GM18499 (cell line): Measurements from ENCODE around the gene ASMT.
"Not testable (repeated sequence)": the region's sequence is repeated elsewhere in the genome, so short reads cannot be mapped to it uniquely, and the experiment has no call there.

ENCODE experiments used
- ATAC-seq: cut with Tn5 transposase; IDR thresholded peaks from one replicate; pipeline ENCODE4 v1.9.1; 2021; ENCODE audit warnings: moderate number of reproducible peaks; ENCODE audit not compliant: insufficient read depth, unreplicated experiment

ASMT gene

DNA sequence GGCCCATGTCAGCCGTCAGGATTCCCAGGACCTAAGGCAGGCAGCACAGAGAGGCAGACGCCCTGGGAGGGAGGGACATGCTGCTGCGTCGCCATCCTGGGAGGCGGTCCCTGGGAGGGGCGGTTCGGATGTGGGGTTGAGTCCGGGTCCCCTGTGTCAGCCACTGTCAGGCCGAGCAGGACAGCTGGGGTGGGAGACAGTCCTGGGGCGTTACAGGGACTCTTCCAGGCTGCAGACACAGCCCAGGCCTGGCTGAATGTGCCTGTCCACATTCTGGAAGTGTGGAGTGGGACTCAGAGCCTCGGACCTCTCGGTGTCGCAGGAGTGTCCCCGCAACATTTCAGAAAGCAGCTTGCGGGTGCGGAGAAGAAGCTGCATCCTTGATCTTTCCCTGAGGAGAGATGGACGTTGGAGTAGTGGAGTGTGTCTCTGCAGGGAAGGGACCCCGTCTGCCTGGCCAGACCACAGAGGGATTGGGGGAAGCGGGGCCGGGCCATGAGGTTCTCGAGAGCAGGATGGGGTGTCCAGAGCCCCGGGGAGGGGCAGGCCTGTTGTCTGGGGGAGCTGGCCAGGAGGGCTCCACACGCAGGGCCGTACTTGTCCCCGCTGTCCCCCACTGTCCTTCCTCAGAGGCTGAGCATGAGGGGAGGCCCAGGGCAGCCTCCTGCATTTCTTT lies 17.4 kb upstream of the ASMT start:
- ATAC-seq, result no peak

DNA sequence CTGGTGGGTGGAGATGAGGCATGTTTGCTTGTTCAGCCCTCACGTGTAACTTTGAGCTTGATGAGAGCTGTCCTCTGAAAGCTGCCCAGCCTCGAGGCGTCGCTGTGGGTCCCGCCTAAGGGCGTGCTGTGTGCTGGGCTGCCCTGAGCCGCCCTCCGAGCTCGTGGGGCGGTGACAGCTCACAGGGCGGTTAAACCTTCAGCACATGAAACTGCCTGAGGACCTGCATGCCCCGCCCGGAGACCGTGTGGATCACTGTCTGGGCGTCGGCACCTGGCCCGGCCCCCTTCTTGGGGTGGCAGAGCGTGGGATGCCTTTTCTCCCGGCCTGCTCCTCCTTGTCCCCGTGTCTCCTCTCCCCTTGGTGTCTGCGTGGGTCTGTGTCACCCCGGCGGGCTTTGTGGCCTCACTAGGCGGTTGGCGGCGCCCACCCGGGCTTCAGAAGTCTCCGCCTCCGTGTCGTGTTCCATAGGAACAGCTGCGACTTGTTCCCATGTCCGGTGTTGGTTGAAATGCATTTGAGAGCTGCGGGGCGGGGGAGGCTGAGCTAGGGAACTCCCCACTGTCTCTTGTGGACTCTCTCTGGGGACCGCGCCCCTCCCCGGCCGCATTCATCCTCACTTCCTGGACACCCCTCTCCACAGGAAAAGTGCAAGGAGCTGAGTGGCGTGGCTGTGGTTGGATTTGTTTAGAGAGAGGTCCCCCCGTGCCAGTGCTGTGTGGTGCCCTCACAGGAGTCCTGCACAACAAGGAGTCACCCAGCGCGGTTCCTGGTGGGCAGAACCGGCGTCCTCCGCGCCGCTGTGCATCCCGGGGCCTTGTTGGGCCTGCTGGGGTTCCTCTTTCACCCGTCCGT lies 16.6 kb upstream of the ASMT start:
- ATAC-seq, result no peak

- no peak for ATAC-seq
Observed at GRCh38 chrX:1598876-1599790, 15.7 kb upstream of the ASMT start.

DNA sequence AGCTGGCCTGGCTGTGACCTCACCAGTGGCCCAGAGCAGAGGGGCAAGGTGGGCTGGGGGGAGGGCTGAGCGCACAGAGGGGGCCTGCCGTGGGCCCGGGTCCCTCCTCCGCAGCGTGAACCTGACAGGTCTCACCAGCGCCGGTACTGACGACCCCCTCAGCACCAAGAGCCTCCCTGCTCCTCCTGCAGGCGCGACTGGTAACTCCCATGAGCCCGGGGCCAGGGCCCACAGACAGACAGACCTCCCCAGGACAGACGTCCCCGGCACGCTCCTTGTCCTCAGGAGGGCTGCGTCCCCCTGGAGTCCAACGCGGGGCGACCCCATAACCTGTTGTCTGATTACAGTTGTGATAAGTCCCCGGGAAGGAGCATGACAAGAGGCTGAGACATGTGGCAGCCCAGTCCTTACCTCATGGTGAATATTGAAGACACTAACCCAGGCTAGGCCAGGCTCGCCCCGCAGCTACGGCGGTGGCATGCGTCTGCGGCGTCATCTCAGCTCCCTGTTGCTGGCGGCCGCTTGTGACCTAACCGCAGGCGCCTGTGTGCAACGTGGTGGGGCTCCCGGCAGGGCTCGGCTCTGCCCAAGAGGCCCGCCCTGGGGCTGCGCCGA lies 15.0 kb upstream of the ASMT start:
- no peak for ATAC-seq

DNA sequence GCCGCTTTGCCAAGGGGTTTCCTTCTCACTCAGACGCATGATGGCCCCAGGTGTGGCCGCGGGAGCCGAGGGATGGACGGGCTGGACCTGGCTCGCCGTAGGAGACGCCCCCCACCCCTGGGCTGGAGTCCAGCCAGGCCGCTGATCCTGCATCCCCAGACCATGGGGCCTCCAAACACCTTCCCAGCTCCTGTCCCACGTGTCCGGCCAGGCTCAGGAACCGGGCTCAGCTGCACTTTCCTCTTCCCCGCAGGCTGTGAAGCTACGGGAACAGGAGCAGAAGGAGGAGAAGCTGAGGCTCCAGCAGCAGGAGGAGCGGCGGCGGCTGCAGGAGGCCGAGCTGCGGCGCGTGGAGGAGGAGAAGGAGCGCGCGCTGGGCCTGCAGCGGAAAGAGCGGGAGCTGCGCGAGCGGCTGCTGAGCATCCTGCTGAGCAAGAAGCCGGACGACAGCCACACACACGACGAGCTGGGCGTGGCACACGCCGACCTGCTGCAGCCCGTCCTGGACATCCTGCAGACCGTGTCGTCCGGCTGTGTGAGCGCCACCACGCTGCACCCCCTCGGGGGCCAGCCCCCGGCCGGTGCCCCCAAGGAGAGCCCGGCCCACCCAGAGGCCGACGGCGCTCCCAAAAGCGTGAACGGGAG lies 14.3 kb upstream of the ASMT start:
- no peak for ATAC-seq

DNA sequence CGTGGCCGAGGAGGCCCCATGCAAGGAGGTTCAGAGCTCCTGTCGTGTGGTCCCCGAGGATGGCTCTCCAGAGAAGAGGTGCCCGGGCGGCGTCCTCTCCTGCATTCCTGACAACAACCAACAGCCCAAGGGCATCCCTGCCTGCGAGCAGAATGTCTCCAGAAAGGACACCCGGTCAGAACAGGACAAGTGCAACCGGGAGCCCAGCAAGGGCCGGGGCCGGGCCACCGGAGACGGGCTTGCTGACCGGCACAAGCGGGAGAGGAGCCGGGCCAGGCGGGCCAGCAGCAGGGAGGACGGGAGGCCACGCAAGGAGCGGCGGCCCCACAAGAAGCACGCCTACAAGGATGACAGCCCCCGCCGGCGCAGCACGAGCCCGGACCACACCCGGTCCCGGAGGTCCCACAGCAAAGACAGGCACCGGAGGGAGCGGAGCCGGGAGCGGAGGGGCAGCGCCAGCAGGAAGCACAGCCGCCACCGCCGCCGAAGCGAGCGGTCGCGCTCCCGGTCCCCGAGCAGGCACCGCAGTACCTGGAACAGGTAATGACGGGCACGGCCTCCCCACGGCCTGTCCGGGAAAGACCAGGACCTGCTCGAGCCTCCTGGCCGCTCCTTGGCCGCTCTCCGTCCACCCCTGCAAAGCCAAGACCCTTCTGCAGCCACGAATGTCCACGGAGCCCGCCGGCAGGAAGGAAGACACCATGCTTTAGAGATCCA lies 13.7 kb upstream of the ASMT start:
- no peak for ATAC-seq

DNA sequence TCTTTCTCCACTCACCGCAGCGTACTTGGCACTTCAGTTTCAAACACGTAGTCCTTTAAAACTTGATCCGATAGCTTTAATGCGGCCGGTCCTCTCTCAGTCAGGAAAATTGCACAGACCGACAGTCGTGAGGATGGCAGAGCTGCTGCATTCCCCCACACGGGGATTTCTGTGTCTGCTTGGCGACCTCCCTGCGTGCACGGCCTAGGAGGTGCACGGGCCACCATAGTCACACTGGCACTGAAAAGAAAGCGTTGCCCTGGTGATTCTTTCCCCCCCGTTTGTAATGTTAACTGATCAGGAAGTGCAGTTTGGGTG lies 13.1 kb upstream of the ASMT start:
- no peak for ATAC-seq

DNA sequence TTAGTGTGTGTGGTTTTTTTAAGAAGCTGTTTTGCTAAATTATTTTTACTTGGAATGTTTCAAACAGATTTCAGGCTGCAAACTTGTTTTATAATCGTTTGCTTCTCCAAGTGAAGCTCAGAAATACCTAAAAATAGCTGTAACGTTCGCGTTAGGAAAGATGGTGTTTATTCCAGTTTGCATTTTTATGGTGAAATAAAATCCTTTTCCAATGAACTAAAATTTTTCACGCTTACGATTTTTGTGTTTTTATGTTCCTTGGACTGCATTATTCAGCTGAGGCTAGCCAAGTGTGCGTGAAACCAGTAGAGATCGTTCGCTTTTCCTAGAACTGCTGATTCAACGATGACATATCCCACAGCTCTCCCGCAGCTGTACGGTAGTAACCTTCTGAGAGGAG lies 12.6 kb upstream of the ASMT start:
- ATAC-seq, result no peak

DNA sequence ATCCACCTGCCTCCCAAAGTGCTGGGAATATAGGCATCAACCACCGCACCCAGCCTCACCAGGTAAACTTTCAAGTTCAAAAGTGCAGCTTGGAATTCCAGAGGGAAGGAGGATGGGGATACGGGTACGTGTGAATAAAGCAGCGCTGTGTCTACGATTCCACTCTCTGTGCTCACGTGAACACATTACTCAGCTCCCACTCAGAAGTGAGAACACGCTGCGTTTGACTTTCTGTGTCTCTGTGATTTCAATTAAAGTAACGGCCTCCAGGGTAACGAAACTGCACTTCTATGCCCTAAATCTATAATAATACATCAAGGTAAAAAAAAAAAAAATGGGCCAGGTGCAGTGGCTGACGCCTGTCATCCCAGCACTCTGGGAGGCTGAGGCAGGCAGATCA lies 8.4 kb upstream of the ASMT start:
- no peak for ATAC-seq

DNA sequence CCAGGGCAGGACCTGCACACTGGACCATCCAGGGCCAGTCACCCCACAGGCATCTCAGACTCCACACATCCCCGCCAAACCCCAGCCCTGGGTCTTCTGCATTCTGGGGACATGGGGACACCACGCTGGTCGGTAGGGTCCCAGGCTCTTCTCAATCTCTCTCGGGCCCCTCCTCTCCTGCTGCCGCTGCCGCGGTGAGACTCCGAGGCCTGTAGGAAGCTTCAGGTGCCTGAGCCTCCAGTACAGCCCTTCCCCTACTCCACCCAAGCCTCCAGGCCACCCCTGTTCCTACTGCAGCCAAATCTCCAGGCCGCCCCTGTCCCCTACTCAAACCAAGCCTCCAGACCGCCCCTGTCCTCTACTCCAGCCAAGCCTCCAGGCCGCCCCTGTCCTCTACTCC lies 5.5 kb upstream of the ASMT start:
- ATAC-seq, result no peak

- no peak for ATAC-seq
Observed at GRCh38 chrX:1609762-1610161, 5.1 kb upstream of the ASMT start.

- ATAC-seq, result no peak
Observed at GRCh38 chrX:1610166-1610565, 4.7 kb upstream of the ASMT start.

- no peak for ATAC-seq
Observed at GRCh38 chrX:1610736-1611135, 4.1 kb upstream of the ASMT start.

DNA sequence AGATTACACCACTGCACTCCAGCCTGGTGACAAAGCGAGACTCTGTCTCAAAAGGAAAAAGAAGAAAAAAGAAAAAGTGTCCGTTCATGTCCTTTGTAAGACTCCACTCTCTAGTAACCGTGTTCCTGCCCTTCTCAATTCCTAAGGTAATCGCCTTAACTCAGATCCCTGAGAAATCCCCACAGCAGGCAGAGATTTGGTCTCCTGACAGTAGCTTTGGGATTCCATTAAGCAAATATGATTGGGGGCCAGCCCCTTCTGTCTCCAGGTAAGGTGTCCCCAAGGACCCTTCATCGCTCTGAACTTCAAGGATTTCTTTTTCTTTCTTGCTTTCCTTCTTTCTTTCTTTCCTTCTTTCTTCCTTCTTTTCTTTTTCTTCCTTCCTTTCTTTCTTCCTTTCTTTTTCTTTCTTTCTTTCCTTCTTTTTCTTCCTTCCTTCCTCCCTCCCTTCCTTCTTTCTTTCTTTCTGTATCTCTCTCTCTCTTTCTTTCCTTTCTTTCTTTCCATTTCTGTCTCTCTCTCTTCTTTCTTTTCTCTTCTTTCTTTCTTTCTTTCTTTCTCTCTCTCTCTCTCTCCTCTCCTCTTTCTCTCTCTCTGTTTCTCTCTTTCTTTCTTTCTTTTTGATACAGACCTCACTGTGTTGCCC lies 2.1 kb upstream of the ASMT start:
- ATAC-seq, result no peak

- no peak for ATAC-seq
Observed at GRCh38 chrX:1618689-1619088, 3.8 kb downstream of the ASMT start.

- ATAC-seq, result no peak
Observed at GRCh38 chrX:1623691-1624090, 8.8 kb downstream of the ASMT start.

- ATAC-seq, result not testable (repeated sequence)
Observed at GRCh38 chrX:1624158-1624860, 9.4 kb downstream of the ASMT start.

- ATAC-seq, result not testable (repeated sequence)
Observed at GRCh38 chrX:1624861-1625215, 10.0 kb downstream of the ASMT start.

DNA sequence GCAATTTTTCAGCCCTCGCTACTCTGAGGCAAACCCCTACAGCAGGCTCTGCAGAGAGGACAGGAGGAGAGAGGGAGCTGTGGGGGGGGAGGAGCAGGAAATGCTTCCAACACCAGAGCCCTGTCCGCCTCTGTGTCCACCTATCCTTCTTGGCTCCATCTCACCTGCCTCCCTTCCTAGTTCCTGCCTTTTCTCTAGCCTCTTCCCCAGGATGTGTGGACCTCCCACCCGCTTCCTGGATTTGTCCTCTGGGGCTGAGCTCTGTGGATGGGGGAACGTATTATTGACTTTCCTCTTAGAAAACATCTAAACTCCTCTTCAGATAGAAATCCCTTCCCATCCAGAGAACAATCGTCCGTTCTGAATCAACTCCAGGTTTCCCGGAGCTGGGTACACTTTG lies 14.4 kb downstream of the ASMT start:
- ATAC-seq, result no peak
